HG02884 (cell line): ENCODE measurements around the gene GDF10.

Source experiments
- ATAC-seq: cut with Tn5 transposase; IDR thresholded peaks from one replicate; pipeline ENCODE4 v1.9.1; 2021; ENCODE audit warnings: mild to moderate bottlenecking, moderate library complexity; ENCODE audit not compliant: unreplicated experiment

GDF10 gene

DNA sequence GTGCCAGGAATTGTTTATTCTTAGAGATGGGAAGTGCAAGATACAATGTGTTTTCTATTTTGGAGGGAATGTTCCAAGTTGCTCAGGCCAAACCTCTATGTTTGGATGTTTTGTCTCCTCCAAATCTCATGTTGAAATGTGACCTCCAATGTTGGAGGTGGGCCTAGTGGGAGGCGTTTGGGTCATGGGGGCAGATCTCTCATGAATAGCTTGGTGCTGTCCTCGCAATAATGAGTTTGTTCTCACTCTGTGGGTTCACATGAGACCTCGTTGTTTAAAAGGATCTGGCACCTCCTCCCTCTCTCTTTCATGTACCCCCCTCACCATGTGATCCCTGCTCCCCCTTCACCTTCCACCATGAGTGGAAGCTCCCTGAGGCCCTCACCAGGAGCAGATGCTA, 8.3 kb upstream of the GDF10 start:
- ATAC-seq = no peak

DNA sequence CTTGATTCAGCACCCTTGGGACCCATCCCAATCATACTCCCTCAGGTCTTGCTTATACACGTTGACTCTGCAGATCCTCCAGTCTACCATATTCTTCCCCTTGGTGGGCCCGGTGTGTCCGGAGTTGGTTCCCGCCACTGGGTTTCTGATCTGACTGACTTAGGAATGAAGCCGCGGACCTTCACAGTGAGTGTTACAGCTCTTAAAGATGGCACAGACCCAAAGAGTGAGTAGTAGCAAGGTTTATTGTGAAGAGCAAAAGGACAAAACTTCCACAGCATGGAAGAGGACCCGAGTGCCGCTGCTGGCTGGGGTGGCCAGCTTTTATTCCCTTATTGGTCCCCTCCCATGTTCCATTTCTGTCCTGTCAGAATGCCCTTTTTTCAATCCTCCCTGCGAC, 5.9 kb upstream of the GDF10 start:
- no peak for ATAC-seq

DNA sequence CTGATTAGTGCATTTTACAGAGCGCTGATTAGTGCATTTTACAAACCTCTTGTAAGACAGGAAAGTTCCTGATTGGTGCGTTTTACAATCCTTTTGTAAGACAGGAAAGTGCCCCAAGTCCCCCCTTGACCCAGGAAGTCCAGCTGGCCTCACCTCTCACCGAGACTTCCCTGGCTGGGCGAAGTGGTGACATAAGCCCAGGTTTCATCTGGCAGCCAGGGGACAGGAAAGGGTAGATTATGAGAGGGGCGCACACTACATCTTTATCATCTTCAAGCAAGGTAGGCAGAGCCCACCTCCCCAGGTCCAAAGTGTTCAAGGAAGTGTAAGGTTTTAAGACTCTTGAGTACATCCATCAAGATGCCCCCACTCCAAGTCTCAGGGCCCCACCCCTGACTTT, 5.5 kb upstream of the GDF10 start:
- ATAC-seq = no peak

DNA sequence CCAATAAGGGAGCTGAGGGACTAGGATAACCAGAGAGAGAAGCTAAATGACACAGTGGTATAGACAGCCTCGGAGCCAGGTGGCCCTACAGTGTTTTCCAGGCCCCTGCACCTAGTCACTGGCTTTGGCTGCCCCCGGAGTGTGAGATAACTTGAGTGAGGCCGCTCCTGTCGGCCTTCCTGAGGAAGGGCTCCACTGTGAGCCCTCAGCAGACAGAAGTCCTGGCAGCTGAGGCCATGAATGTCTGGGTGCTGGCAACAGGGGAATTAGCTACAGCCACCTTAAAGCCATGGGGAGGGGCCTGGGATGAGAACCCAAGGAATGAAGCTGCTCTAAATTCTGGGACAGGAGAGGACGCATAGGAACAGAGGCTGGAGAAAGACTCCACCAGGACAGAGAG, 4.6 kb upstream of the GDF10 start:
- ATAC-seq = no peak

DNA sequence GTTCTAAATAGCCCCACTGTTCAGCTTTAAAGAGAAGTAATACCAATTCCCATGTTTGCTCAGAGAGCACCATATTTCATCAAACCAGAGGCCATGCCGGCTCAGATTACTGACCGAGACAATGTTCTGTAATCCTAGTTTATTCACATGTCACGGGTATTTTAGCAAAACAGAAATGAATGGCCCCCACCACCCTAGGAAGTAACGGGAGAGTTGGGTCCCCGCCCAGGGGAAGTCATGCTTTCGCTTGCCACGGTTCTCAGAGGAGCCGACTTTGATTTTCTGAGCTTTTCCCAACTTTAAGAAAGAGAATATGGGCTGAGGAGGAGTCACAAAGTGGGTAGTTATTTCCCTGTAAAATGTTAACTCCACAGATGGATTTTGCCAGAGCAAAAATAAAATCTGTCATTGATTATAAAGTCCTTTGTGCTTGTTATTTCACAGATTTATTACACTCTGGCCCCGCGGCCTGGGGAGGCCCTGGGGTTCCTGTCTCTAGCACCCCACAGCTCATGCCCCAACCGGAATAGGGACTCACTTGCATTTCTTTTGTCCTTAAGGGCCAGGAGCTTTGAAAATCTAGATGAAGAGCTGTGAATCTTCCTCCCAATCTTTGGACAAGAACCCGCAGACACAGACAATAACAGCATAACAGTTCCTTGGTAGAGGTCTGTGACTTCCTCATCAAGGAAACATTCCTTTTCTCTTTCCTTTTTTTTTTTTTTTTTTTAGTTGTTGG, 3.7 kb upstream of the GDF10 start:
- no peak for ATAC-seq

DNA sequence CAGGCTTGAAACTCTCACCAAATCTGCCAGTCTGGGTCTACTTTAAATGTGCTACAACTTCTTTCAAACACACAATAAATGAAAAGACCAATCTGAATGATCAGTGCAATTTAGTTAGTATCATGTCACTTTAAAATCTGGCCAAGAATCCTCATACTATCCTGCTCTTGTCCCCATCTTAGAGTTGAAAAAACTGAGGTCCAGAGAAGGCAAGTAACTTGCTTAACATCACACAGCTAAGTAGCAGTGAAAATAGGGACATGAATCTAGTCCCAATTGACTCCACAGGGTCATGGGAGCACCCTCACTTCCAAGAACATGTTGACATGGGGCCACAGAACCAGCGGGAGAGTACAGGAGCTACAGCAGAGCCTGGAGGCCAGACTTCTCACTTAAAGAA, 3.1 kb upstream of the GDF10 start:
- no peak for ATAC-seq

DNA sequence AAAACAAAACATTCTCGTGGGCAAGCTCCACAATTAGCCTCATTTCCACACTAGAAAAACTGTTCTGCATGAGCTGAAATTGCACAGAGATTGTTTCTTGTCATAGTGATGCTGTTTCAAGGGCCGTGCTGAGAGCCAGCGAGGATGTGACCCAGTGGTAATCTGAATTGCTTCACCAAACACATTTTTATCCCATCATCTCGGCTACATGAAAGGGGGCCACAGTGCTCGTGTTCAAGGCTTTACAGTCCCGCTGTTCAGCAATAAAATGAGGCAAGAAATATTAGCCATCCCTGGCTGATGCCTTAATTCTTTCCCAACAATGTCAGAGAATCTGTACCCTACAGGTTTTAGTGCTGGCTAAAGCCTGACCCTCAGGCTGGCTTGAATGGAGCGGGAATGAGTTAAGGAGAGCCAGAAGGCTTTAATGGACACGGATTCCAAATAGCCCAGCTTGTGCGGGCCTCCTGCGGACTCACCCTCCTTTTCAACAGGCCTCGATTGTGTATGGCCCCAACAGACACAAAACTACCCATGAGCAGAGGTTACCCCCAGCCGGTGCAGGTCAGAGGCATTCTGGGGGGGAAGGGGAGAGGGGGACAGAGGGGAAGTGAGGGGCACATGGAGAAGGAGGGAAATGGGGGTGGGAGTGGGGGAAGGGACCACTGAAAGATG, 2.0 kb upstream of the GDF10 start:
- no peak for ATAC-seq

DNA sequence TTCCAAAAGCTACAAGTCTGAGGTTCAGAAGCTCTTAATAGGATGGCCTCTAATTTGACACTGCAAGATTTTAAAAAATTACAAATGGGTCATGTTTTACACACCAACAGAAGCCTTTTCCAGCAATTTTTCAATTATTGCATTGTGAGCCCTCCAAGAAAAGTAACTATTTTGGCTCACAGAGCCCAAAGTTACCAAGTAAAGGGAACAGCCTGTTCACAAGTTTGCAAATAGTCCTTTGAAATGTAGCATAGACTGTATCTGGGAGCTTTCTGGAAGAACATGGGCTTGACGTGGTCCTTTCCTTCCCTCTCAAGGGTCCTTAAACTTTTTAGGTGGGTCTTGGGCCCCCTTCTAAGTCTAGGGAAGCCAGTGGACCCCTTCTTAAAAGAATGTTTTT, 1.3 kb upstream of the GDF10 start:
- no peak for ATAC-seq

DNA sequence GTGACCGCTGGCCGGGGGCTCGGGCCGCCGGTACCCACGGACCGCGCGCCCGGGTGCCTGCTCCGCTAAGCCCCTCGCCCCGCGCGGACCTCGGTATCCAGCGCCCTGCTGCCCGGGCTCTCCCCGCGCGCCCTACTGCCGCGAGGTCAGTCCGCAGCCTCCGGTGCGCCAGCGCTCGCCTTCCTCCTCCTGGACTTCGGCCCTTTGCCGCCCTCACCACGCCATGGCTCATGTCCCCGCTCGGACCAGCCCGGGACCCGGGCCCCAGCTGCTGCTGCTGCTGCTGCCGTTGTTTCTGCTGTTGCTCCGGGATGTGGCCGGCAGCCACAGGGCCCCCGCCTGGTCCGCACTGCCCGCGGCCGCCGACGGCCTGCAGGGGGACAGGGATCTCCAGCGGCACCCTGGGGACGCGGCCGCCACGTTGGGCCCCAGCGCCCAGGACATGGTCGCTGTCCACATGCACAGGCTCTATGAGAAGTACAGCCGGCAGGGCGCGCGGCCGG, 483 bp downstream of the GDF10 start:
- no peak for ATAC-seq

DNA sequence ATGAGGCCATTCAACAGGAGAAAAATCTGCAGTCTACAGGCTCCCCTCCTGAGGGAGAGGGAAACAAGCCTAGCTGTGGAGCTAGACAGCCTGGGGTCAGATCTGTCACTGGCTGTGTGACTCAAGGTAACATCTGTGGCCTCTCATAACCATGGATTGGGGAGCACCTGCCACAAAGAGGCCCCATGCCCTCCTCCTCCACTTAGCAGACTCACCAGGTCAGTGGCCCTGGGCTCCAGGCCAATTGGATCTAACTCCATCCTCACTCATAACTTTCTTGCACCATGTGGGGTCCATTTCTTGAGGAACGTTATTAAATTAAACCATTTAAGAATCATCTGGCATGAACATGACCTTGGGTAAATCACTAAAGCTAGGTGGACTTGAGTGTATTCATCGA, 1.8 kb downstream of the GDF10 start:
- no peak for ATAC-seq

DNA sequence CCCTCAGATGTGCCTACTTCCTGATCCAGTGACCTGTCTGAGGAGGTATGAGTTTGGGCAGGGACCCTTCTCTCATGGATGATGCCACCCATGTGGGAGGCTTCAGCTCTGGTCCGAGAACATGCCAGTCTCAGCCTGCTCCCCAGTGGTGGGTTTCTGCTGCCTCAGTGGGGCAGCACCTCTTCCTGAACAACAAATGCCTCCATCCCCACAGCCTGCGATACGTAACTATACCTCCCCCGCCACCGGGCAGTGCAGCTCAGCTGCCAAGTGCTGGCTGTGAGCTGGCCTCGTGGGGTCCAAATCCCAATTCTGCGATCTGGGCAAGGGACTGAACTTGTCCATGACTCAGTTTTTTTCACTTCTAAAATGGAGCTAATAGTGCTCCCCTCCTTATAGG, 3.1 kb downstream of the GDF10 start:
- no peak for ATAC-seq

DNA sequence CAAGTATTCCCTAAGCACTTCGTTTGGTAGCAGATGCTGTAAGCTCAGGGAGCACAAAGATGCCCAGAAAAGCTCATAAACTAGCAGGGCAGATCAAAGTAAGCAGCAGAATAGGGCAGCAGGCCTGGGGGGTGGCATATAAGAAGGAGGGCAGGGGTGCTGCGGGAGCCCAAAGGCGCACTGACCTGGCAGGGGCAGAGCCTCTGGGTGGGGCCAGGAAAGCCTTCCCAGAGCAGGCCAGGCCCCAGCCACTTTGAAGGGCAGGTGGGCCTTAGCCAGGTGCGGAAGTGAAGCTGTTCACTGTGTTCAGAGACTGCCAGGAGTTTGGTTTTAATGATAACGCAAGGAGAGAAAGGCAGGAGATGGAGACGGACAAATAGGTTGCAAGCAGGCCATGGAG, 3.9 kb downstream of the GDF10 start:
- ATAC-seq = no peak

DNA sequence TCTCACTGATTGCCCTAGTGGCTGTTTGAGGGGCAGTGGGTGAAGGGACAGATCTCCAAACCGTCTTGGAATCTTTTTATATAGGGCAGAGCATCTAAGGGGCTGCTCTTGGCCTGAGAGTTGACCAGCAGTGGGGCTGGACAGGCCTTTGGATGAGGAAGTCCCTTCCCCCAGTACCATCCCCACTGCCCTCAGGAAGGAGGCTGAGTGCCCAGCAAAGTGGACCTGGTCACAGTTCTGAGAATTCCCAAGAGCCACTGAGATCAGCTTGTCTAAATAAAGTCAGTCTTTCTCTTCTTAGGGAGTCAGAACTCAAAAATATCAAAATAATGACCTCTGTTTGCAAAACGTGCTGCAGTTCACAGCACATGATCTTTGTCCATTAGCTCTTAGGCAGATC, 5.6 kb downstream of the GDF10 start:
- no peak for ATAC-seq

DNA sequence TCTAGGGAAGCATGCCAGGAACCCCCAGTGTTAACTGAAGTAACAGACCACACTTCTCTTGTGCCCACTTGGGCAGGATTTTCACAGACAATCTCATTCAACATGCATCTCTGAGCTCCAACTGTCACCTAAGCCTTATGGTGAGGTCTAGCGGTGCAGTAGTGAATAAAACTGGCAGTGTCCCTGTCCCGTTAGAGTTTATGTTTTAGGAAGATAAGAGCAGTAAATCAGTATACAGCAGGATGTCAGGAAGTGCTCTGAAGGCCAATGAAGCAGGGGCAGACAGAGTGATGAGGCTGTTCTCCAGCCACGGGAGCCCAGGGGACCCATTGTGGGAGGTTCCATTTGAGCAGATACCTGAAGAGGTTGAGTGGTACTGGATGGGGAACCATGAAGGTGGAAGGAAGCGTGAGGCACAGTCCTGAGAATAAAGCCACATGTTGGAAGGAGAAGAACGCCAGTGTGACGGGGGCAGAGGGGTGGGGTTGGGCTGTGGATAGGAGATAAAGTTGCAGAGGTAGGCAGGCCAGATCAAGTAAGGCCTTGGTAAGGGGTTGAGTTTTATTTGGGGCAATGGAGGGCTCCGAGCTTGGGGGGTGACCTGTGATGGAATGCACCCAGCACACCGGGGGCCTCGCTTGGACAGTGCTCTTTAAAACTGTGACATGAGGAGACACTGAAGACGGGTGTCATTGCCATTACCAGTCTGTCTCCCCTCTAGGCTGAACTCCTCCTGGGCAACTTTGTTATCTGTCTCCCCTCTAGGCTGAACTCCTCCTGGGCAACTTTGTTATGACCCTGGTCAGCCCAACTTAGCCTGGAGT, 6.6 kb downstream of the GDF10 start:
- no peak for ATAC-seq

DNA sequence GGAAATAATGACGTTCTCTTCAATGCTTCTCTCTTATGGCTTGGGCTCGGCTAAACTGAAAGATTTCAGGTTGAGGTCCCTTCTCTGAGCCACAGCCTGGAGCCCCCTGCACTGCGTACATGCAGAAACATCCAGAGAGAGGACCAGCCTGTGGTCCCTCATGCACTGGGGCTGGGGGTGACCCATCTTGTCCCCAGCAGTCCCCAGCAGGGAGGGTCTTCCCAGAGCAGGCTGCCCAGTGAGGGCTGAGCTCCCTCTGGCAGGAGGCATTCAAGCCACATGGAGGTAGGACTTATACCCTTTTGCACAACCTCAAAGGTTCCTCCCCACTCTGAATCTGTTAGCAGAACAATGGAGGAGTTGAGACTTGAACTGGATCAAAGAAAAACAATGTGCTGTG, 7.4 kb downstream of the GDF10 start:
- no peak for ATAC-seq

DNA sequence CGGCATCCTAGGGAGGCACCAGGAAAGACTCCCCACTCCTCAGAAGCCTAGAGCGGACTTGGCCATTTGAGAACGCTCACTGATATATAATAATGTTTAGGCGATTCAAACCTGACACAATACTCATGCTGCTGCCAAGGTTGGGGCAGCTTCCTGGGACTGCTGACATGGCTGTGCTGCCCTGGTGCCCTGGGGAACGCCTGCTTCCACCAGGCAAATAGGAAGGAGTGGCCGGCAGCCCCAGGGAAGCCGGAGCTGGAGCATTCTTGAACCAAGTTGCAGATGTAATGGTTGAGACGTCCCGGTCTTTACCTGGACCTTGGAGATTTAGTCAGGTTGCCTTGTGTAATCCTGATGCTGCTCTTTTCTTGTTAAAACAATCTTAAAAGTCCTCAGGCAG, 8.8 kb downstream of the GDF10 start:
- no peak for ATAC-seq

DNA sequence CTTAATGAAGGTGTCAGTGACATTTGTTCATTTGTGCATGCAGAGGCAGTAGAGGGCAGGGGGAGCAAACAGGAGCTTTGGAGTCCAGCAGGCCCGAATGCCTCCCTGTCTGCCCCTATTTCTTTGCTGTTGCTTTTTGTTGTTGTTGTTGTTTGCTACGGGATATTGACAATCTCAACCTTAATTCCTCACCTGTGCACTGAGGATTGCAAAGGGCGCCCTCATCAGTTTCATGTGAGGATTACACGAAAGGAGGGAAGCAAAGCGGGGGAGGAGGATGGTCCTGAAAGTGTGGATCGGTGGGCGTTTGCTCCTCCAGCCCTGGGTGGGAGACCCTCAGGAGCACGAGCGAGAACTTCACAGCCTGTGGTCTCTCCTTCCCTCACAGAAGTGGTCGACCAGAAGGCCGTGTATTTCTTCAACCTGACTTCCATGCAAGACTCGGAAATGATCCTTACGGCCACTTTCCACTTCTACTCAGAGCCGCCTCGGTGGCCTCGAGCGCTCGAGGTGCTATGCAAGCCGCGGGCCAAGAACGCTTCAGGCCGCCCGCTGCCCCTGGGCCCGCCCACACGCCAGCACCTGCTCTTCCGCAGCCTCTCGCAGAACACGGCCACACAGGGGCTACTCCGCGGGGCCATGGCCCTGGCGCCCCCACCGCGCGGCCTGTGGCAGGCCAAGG, 9.6 kb downstream of the GDF10 start:
- ATAC-seq = no peak

DNA sequence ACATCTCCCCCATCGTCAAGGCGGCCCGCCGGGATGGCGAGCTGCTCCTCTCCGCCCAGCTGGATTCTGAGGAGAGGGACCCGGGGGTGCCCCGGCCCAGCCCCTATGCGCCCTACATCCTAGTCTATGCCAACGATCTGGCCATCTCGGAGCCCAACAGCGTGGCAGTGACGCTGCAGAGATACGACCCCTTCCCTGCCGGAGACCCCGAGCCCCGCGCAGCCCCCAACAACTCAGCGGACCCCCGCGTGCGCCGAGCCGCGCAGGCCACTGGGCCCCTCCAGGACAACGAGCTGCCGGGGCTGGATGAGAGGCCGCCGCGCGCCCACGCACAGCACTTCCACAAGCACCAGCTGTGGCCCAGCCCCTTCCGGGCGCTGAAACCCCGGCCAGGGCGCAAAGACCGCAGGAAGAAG, 10.1 kb downstream of the GDF10 start:
- no peak for ATAC-seq

DNA sequence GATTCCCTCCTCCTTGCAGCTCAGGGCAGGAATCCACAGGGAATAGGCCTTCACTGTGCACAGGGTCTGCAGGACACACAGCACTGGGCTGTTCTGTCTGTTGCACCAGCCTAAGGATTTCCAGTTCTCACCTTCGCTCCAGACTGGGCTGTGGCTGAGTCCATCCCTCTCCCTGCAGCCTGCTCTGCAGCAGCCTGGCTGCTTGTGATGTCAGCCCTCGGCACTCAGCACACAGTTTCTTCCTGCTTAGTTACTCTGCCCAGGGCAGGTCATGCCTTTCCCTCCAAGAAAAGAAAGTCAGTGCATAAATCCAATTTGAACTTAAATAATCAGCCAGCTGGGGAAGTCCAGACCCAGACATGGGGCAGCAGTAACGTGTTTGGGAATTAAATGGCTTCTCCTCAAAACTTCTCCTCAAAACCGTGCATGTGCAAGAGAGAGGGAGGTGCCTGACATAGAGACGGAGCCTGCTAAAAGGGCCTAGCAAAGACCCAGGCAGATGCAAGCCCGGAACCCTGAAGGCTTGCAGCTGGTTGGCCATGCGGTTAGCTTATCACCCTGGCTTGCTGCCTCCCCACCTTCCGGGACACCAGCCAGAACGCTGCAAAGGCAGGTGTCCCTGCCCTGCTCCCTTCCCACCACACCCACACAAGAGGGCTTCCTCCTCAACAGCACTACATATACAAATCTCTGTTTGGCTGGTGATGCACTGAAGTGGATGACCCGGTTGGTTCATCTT, 11.4 kb downstream of the GDF10 start:
- no peak for ATAC-seq

DNA sequence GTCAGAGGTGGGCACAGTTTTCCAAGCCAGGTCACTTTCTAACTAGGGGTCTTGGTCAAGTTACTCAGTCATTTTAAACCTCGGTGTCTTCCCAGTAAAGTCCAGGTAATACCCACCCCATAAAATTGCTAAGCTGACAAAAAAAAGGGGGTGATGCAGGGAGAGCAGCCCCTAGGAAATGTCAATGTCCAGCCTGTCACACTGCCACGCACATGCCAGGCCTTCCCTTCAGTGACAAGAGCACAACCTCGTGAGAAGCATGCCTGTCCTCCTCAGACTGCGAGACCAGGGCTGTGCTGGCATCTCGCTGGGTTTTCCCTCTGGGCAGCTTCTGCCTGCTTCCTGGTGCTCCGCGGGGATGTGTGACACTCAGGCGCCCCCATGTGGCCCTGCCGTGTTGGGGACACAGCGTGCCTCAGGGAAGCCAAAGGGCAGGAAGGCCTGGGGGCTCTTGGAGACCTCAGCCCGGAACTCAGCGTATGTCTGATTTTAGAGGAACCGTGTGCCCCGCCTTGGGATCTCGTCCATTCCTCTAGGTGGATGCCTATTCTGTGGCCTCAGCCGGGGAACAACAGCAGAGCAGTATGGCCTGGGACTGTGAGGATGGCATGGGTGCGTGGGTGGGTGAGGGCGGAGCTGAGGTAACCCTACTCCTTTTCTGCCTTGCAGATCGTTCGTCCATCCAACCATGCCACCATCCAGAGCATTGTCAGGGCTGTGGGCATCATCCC, 12.1 kb downstream of the GDF10 start:
- ATAC-seq = no peak
